Neutrophil (primary cell): Measurements from ENCODE around the gene XPO5.

Source experiments
- H3K27ac ChIP-seq: fragments of 200-600 bp; sonication (generic); 2 replicates; pipeline ENCODE4 v1.5.1; 2016; ENCODE audit warnings: mild to moderate bottlenecking, moderate library complexity
- H3K27me3 ChIP-seq: fragments of 200-600 bp; sonication (generic); 2 replicates; pipeline ENCODE4 v1.6.0; 2016; ENCODE audit warnings: mild to moderate bottlenecking
- H3K36me3 ChIP-seq: fragments of 200-600 bp; sonication (generic); 2 replicates; pipeline ENCODE4 v1.5.1; 2017
- H3K4me1 ChIP-seq, 2 experiments: fragments of 200-600 bp in 1 of 2; sonication (generic) in 1 of 2; 1 replicate in 1 of 2; 2 replicates in 1 of 2; pipeline versions ENCODE4 v1.5.1 to v1.6.1; 2013 to 2016; ENCODE audit warnings: low read depth in 1 of 2, low read length in 1 of 2, mild to moderate bottlenecking in 1 of 2, moderate library complexity in 1 of 2; ENCODE audit not compliant: control insufficient read depth in 1 of 2, insufficient read depth in 1 of 2
- H3K4me3 ChIP-seq, 2 experiments: fragments of 200-600 bp in 1 of 2; sonication (generic) in 1 of 2; 1 replicate in 1 of 2; 2 replicates in 1 of 2; pipeline ENCODE4 v1.5.1; 2013 to 2016; ENCODE audit warnings: low read depth in 1 of 2, low read length in 1 of 2, mild to moderate bottlenecking in 1 of 2, moderate library complexity in 1 of 2
- H3K9me3 ChIP-seq: fragments of 200-600 bp; sonication (generic); 2 replicates; pipeline ENCODE4 v1.5.1; 2016
- CTCF ChIP-seq: fragments of 200-600 bp; sonication (generic); IDR thresholded peaks from 2 replicates; pipeline ENCODE4 v1.5.1; 2016; ENCODE audit warnings: antibody characterized with exemption

Gene XPO5

GRCh38 chr6:43506667-43507471 lies 69.0 kb downstream of the XPO5 start:
- H3K27ac ChIP-seq, result no peak overlapping the region
- no peaks in the 10 kb centered on the region for H3K9me3 ChIP-seq
- TF ChIP-seq CTCF, result peak; percentile 91
- H3K36me3 ChIP-seq, result peaks cover 56% of the 10 kb centered on the region
- H3K4me1 ChIP-seq, result peaks cover 12 to 23% of the 10 kb centered on the region in 2 experiments
- peaks cover 40% of the 10 kb centered on the region for H3K27me3 ChIP-seq
- no peak overlapping the region for H3K4me3 ChIP-seq

GRCh38 chr6:43506171-43506570 lies 69.7 kb downstream of the XPO5 start:
- peaks cover 40% of the 10 kb centered on the region for H3K27me3 ChIP-seq
- no peaks in the 10 kb centered on the region for H3K9me3 ChIP-seq
- H3K4me3 ChIP-seq, result no peak overlapping the region
- H3K27ac ChIP-seq, result no peak overlapping the region
- no peak for TF ChIP-seq CTCF
- H3K4me1 ChIP-seq, result peaks cover 12 to 23% of the 10 kb centered on the region in 2 experiments
- H3K36me3 ChIP-seq, result peaks cover 56% of the 10 kb centered on the region

- peaks cover 12 to 23% of the 10 kb centered on the region in 2 experiments for H3K4me1 ChIP-seq
- no peak overlapping the region for H3K4me3 ChIP-seq
- TF ChIP-seq CTCF, result no peak
- H3K9me3 ChIP-seq, result no peaks in the 10 kb centered on the region
- H3K36me3 ChIP-seq, result peaks cover 56% of the 10 kb centered on the region
- H3K27ac ChIP-seq, result no peak overlapping the region
- peaks cover 40% of the 10 kb centered on the region for H3K27me3 ChIP-seq
Measured at GRCh38 chr6:43505718-43506117, 70.1 kb downstream of the XPO5 start.

- no peak overlapping the region for H3K27ac ChIP-seq
- H3K36me3 ChIP-seq, result peaks cover 58% of the 10 kb centered on the region
- TF ChIP-seq CTCF, result no peak
- peaks cover 33% of the 10 kb centered on the region for H3K27me3 ChIP-seq
- no peaks in the 10 kb centered on the region for H3K9me3 ChIP-seq
- H3K4me3 ChIP-seq, result no peak overlapping the region
- peaks cover 7 to 15% of the 10 kb centered on the region in 2 experiments for H3K4me1 ChIP-seq
Measured at GRCh38 chr6:43504756-43505593, 70.9 kb downstream of the XPO5 start.

GRCh38 chr6:43503443-43503842 lies 72.4 kb downstream of the XPO5 start:
- Histone ChIP-seq H3K27me3 (peaks cover 17% of the 10 kb centered on the region), H3K4me3 (no peak overlapping the region), H3K4me1 (peaks cover 0 to 5% of the 10 kb centered on the region in 2 experiments), H3K9me3 (no peaks in the 10 kb centered on the region), H3K27ac (no peak overlapping the region), H3K36me3 (peaks cover 73% of the 10 kb centered on the region)
- TF ChIP-seq CTCF, result no peak
